EL (cell line): Measurements from ENCODE around the gene LCN10.

Experiments used
- DNase-seq: peaks from one replicate; pipeline ENCODE4 v3.0.0-alpha.2; 2016

The LCN10 gene

GRCh38 chr9:136754059-136754572, 11.4 kb upstream of the LCN10 start:
- no peak for DNase-seq

GRCh38 chr9:136753371-136754058, 10.8 kb upstream of the LCN10 start:
- DNase-seq: no peak

- DNase-seq: no peak
Observed at GRCh38 chr9:136751814-136752213, 9.1 kb upstream of the LCN10 start.

- no peak for DNase-seq
Observed at GRCh38 chr9:136751244-136751643, 8.5 kb upstream of the LCN10 start.

GRCh38 chr9:136750526-136750925, 7.8 kb upstream of the LCN10 start:
- no peak for DNase-seq

DNA sequence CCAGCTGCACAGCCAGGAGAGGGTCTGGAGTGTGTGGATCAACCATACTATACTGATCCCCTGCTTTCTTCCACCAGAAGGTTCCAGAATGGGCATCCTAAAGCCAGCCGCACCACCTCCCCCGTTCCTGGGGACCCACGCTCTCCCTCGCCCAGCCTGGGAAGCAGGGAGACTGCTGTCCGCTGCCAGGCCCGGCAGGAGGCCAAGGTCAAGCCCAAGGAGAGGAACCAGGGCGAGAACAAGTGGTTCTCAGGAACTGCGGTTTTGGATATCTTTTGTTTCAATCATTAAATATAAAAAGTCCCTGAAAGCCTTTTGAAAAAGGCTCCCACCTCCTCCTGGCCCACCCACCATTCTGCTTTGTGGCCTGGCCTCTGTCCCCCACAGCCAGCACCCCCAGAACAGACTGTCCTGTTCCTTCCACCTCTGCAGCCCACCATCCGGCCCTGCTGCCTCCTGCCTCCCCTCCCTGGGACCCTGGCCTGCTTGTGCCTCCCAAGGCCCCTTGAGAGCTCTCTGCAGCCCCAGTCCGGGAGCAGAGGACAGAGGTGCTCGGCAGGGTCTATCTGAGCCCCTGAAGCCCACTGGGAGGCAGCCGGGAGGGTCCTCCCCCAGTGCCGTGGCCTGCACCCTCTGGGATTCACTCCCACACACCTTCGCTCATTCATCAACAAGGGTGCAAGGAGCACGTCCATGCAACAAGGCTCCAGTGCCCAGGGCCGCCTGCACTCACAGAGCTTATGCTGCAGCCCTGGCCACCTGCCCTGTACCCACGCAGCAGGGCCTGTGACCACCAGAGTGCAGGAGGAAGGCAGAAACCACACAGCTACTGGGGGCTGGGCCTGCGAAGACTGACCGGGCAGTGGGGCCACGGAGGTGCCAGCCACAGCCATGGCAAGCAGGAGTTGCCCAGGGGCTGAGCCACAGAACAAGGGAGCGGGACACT, 6.2 kb upstream of the LCN10 start:
- no peak for DNase-seq

- no peak for DNase-seq
Observed at GRCh38 chr9:136748201-136748600, 5.5 kb upstream of the LCN10 start, which contains the start of gene LCN6. LCN6 (minus strand) TSS chr9:136748525; CDS start chr9:136748483, 42 bp downstream.

GRCh38 chr9:136747161-136748060, 4.7 kb upstream of the LCN10 start:
- DNase-seq: no peak

GRCh38 chr9:136746621-136747020, 3.9 kb upstream of the LCN10 start:
- DNase-seq: no peak

GRCh38 chr9:136746155-136746490, 3.4 kb upstream of the LCN10 start:
- DNase-seq: no peak

DNA sequence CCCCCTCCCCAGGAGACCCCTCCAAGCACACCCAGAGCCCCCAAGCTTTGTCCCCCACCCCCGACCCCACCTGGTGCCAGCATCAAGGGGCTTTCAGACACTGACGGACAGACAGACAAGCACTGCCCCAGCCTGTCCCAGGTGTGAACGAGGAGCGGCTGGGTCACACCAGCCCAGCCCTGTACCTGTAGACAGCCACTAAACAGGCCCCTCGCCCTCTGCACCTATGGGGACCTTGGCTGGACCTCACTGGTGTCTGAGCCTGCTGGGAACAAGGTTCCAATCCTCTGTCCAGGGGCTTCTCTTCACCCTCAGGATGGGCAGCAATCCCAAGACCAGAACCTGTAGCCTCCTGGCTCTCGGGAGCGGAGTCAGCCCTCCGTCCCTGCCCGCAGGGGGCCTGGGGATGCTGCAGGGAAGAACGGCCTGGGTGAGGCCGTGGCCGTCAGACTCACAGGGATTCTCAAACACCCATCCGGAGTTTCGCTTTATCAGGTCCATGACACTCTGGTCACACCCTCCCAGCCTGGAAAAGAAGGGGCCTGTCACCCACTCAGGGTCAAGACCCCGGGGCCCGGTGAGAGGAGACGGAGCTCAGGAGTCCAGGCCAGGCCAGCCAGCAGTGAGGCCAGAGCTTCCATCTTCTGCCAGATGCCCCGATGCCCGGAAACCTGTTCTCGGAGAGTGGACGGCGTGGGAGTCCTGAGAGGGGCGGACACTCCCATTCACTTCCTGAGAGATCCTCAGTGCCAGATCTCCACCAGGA, 2.8 kb upstream of the LCN10 start:
- DNase-seq: no peak

DNA sequence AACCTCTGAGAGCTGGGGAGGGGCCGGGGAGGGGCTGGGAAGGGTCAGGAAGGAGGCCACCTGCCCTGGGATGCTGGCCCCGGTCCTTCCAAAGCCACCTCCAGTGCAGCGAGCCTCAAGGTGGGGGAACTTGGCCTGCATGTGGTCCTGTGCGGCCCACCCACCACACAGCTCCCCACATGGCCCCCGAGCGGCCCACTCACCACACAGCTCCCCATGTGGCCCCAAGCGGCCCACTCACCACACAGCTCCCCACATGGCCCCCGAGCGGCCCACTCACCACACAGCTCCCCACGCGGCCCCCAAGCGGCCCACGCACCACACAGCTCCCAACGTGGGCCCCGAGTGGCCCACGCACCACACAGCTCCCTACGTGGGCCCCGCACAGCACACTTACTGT, 2.0 kb upstream of the LCN10 start:
- DNase-seq: no peak

DNA sequence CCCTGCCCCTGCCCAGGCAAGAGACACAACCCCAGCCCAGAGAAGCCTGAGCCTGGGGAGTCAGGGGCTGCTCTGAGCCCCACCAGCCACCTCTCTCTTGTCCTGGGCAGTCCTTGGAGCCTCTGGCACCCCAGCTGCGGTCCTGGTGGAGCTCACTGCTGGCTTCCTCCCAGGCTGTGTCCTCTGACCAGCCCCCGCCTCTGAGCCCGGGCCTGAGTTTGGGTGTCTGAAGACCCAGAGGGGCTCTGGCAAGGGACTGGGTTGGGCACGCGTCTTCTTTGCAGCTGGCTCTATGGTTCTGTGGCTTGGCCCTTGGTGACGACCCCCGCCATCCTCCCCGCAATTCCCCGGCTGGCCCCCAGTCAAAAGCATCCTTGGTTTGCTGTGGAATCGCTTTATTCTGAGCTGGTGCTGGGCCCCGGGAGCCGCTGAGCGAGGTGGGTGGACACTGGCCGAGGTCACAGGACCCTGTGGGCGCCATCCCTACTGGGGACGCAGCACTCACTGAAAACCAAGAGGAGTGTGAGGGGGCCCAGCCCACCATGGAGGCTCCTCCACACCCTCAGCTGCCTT, 985 bp upstream of the LCN10 start:
- DNase-seq: no peak

GRCh38 chr9:136741883-136742571, 713 bp downstream of the LCN10 start:
- no peak for DNase-seq

GRCh38 chr9:136740971-136741882, 1.5 kb downstream of the LCN10 start:
- DNase-seq: no peak

- no peak for DNase-seq
Observed at GRCh38 chr9:136740491-136740890, 2.2 kb downstream of the LCN10 start.

- DNase-seq: no peak
Observed at GRCh38 chr9:136740069-136740468, 2.7 kb downstream of the LCN10 start.

GRCh38 chr9:136739509-136739908, 3.2 kb downstream of the LCN10 start:
- no peak for DNase-seq

DNA sequence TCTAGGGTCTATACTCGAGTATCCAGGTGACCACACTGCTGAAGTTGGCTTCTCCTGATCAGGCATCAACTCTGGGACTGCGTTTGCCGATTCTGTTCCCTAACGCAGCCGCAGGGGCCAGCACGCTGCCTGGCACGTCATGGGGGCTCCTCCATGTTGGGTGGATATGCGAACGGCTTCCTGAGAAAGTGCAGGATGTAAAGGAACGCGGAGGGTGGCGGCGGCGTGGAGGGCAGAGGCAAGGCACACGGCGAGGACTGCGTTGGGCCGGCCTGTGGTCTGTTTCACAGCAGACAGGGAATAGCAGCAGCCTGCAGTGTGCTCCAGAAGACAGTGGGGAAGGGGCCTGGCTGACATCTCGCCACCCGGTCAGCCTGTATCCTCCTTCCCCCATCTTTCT, 3.8 kb downstream of the LCN10 start:
- no peak for DNase-seq
